Mammary epithelial cell (primary cell): ENCODE data around the gene CHMP6.

Source experiments
- CTCF ChIP-seq, 2 donors: IDR thresholded peaks in 1 of 2; conservative IDR thresholded peaks in 1 of 2; 2 replicates each; pipeline ENCODE4 v1.5.1; 2011 to 2012; ENCODE audit warnings: inconsistent platforms in 2 of 2, low read length in 2 of 2, mild to moderate bottlenecking in 2 of 2, control low read depth in 1 of 2, low read depth in 1 of 2; ENCODE audit not compliant: insufficient read depth in 1 of 2; ENCODE audit errors: extremely low read depth in 1 of 2
- EZH2 ChIP-seq: IDR thresholded peaks from 2 replicates; pipeline ENCODE4 v1.6.1; 2012; ENCODE audit warnings: low read length, inconsistent platforms, borderline replicate concordance

DNA sequence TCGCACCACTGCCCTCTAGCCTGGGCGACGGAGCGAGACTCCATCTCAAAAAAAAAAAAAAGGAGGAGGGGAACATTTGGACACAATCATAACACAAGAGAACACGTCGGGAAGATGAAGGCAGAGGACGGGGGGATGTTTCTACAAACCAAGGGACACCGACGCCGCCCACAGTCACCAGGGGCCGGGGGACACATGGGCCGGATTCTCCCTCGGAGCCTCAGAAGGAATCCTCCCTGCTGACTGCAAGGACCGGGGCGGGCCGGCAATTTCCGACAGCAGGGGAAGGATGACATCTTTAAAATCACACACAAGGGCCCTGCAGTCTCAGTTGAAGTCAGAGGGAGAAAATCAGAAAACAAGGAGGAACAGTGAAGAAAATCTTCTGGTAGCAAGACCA lies 8.1 kb upstream of the CHMP6 start:
- no peak for TF ChIP-seq CTCF (conservative IDR thresholded peaks at IDR 0.05 in 1 of 2, IDR thresholded peaks at IDR 0.05 in 1 of 2; ENCODE audit: extremely low read depth in 1 of 2, insufficient read depth in 1 of 2, low read depth in 1 of 2, low read length in 2 of 2)
- TF ChIP-seq EZH2: no peak
